Measurements from ENCODE around the gene HS3ST3A1. TPM values are rescaled to one million over a fixed set of nuclear protein-coding genes. Genes with fewer than 3 reads are reported as not detected.

Gene HS3ST3A1
- total RNA-seq, 2 experiments from 2014 or later, result 0.22 to 1.2 TPM

GRCh38 chr17:13510062-13510461 lies 91.7 kb downstream of the HS3ST3A1 start:
- Mint-ChIP-seq H3K36me3 (ENCODE audit: low read depth) (no peaks in the 10 kb centered on the region), H3K4me1 (ENCODE audit: low read depth) (peaks cover 7% of the 10 kb centered on the region), H3K27ac (no peak overlapping the region), H3K27me3 (peaks cover 16% of the 10 kb centered on the region), H3K4me3 (no peak overlapping the region), H3K9me3 (no peaks in the 10 kb centered on the region)
- TF ChIP-seq CTCF (IDR thresholded peaks at IDR 0.05), result no peak
- H3K4me3 ChIP-seq (ENCODE audit: low read length), result no peak overlapping the region
- H3K36me3 ChIP-seq (ENCODE audit: insufficient read depth, low read length), result no peaks in the 10 kb centered on the region
- ChIA-PET CTCF (no interaction called here), POLR2A (no interaction called here)
- ATAC-seq (ENCODE audit: poor library complexity), result no peak
- no peaks in the 10 kb centered on the region for H3K4me1 ChIP-seq (ENCODE audit: insufficient read depth, low read length)
- H3K27me3 ChIP-seq (ENCODE audit: control insufficient read depth in 1 of 2, insufficient read depth in 2 of 2, low read length in 2 of 2), result no peaks in the 10 kb centered on the region
- H3K9me3 ChIP-seq (ENCODE audit: control insufficient read depth in 1 of 2, insufficient read depth in 1 of 2, low read length in 2 of 2), result no peaks in the 10 kb centered on the region
- intact Hi-C loops (cut with DNase I, micrococcal nuclease), result no loop called here
- no peak for DNase-seq
- no peak overlapping the region for H3K27ac ChIP-seq (ENCODE audit: low read depth in 1 of 2, low read length in 2 of 2)

DNA sequence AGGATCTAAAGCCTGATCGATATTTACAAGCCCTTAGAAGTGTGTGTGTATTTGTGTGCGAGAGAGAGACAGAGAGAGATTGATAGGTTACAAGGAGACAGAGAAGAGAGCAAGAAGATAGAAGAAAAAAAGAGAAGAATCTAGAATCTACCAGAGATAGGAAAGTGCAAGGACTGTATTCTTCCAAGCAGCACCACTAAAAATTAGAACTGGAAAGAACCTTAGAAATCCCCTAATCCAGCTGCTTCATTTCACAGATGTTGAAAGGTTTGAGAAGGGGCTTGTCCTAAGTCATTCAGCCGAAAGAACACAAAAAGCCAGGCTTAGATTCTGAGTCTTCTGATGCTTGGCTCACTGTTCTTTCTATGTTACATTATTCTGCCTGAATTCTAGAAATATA lies 92.2 kb downstream of the HS3ST3A1 start:
- no peak for ATAC-seq (ENCODE audit: poor library complexity)
- Mint-ChIP-seq H3K4me3 (no peak overlapping the region), H3K36me3 (ENCODE audit: low read depth) (no peaks in the 10 kb centered on the region), H3K27me3 (peaks cover 16% of the 10 kb centered on the region), H3K9me3 (no peaks in the 10 kb centered on the region), H3K4me1 (ENCODE audit: low read depth) (peaks cover 7% of the 10 kb centered on the region), H3K27ac (no peak overlapping the region)
- no peak for TF ChIP-seq CTCF (IDR thresholded peaks at IDR 0.05)
- Histone ChIP-seq H3K9me3 (ENCODE audit: control insufficient read depth in 1 of 2, insufficient read depth in 1 of 2, low read length in 2 of 2) (no peaks in the 10 kb centered on the region), H3K27me3 (ENCODE audit: control insufficient read depth in 1 of 2, insufficient read depth in 2 of 2, low read length in 2 of 2) (no peaks in the 10 kb centered on the region), H3K36me3 (ENCODE audit: insufficient read depth, low read length) (no peaks in the 10 kb centered on the region), H3K27ac (ENCODE audit: low read depth in 1 of 2, low read length in 2 of 2) (no peak overlapping the region), H3K4me3 (ENCODE audit: low read length) (no peak overlapping the region), H3K4me1 (ENCODE audit: insufficient read depth, low read length) (no peaks in the 10 kb centered on the region)
- ChIA-PET CTCF (no interaction called here), POLR2A (no interaction called here)
- intact Hi-C loops (cut with DNase I, micrococcal nuclease), result no loop called here
- DNase-seq, result no peak

GRCh38 chr17:13508896-13509295 lies 92.8 kb downstream of the HS3ST3A1 start:
- H3K27ac ChIP-seq (ENCODE audit: low read depth in 1 of 2, low read length in 2 of 2), result no peak overlapping the region
- H3K4me3 ChIP-seq (ENCODE audit: low read length), result no peak overlapping the region
- H3K4me1 ChIP-seq (ENCODE audit: insufficient read depth, low read length), result no peaks in the 10 kb centered on the region
- no peaks in the 10 kb centered on the region for H3K9me3 ChIP-seq (ENCODE audit: control insufficient read depth in 1 of 2, insufficient read depth in 1 of 2, low read length in 2 of 2)
- peaks cover 16% of the 10 kb centered on the region for H3K27me3 Mint-ChIP-seq
- no peak overlapping the region for H3K4me3 Mint-ChIP-seq
- intact Hi-C loops (cut with DNase I, micrococcal nuclease), result no loop called here
- H3K27ac Mint-ChIP-seq, result no peak overlapping the region
- no peaks in the 10 kb centered on the region for H3K36me3 Mint-ChIP-seq (ENCODE audit: low read depth)
- POLR2A ChIA-PET, result no interaction called here
- no peak for ATAC-seq (ENCODE audit: poor library complexity)
- DNase-seq, result peak in 1 of 14 experiments; percentile 14
- no peak for TF ChIP-seq CTCF (IDR thresholded peaks at IDR 0.05)
- no peaks in the 10 kb centered on the region for H3K9me3 Mint-ChIP-seq
- no peaks in the 10 kb centered on the region for H3K27me3 ChIP-seq (ENCODE audit: control insufficient read depth in 1 of 2, insufficient read depth in 2 of 2, low read length in 2 of 2)
- peaks cover 7% of the 10 kb centered on the region for H3K4me1 Mint-ChIP-seq (ENCODE audit: low read depth)
- H3K36me3 ChIP-seq (ENCODE audit: insufficient read depth, low read length), result no peaks in the 10 kb centered on the region
- CTCF ChIA-PET, result no interaction called here
